ENCODE data around the gene PXDN.

Gene PXDN

DNA sequence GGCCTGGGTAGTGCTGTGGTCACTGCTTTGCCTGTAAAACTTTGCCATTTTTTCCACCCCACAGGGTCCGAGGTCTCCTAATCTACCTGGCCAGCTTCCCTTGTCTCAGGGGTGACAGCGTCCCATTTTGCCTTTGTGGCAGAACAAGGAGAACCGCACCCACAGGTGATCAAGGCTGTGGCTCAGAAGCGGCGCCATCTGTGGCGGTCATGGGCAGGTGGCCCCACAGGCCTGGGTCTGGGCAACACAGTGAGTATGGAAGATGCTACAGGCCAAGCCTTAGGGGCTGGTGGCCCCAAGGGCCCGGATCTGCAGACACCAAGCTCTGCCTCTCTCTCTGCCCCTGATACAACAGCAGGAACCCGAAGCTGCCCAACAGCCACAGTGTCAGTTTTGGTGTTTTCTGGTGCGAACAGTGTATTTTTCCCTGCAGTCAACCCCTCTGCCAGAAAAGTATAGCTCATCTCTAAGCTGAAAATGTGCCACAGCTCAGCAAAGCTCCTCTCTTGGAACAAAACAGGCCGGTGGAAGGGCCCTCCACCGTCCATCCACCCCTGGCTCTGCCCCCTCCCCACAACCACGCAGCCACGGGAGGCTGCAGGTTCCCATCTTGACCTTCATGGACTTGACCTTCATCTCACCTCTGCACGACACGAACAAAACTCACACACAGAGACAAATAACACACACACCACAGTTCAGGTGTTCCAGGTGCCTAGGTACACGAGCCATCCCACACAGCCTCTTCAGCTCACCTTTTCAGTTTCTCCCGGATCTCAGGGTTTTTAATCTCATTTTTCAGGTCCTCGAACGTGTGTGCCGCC is 96.7 kb downstream of the PXDN start:
- no peak for DNase-seq (ENCODE audit: low read depth)

DNA sequence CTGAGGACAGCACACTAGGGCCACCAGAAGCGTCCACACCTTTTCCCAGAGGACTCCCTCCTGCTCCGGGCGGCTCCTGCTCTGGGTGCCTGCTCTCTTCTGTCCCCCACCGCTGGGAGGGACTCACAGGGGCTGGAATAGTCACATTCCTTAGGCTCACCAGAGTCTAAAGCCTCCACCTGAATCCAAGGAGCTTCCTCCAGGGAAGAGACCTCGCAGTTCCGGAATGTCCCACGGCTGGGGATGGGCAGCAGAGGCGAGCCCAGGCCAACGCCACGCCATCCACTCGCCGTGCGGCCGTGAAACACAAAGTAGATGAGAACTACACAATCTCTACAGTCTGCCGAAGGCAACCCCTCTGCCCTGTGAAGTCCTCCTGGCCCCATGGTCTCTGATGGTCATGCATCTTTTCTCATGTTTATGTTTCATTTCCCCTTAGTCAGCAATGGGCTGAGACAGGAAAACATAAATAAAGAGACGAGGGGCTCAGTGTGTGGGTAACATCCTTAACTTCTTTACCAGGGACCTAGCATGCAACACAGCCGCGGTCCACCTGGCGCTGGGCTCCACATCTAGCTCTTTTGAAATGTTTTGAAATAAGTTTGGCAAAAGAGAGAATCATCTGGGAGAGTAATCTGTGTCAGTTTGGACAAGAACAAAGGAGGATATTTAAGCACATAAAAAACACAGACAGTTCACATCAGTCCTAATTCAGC is 98.4 kb downstream of the PXDN start:
- no peak for DNase-seq (ENCODE audit: low read depth)

DNA sequence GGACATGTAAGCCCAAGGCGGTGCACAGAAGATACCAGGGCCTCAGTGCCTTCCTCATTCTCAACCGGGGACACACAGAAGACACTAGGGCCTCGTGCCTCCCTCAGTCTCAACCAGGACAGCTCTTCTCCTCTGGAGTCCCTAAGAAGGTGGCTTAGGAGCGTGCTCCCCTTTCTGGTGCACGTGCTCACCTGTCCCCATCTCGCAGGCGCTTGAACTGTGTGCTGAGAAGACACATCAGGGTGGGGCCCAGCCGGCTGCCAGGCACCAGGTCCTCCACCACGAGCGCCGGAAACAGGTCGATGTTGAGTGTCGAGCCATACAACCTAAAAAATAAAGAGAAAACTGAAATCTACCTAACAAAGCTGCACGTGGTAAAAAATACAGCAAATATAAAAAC is 99.9 kb downstream of the PXDN start:
- no peak for DNase-seq (ENCODE audit: low read depth)

DNA sequence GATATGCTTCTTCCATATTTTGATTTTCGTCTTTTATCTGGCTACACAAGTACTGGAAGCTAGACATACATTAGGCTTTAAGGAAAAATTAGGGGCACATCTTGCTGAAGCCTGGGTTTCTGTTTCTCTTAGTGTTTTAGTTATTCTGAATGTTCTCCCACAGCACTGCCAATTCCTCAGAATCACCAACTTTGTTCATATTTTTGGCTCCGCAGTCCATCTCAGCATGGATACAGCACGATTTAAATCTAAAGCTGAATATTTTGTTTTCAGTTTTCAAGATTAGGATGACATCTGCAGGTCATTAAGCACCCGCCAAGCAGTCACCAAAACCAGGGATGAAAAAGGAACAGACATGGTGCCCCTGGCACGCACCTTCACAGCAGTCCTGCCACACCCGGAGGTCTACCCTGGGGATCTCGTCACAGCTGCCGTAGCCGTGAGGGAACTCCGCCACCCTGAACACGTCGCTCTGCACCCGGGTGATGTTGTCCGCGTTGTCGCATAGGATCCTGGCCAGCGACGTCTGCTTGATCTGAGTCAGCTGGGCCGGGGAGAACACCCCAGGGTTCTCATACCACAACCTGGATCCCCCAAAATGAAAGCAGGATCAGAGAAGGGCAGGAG is 101.2 kb downstream of the PXDN start:
- no peak for DNase-seq (ENCODE audit: low read depth)

DNA sequence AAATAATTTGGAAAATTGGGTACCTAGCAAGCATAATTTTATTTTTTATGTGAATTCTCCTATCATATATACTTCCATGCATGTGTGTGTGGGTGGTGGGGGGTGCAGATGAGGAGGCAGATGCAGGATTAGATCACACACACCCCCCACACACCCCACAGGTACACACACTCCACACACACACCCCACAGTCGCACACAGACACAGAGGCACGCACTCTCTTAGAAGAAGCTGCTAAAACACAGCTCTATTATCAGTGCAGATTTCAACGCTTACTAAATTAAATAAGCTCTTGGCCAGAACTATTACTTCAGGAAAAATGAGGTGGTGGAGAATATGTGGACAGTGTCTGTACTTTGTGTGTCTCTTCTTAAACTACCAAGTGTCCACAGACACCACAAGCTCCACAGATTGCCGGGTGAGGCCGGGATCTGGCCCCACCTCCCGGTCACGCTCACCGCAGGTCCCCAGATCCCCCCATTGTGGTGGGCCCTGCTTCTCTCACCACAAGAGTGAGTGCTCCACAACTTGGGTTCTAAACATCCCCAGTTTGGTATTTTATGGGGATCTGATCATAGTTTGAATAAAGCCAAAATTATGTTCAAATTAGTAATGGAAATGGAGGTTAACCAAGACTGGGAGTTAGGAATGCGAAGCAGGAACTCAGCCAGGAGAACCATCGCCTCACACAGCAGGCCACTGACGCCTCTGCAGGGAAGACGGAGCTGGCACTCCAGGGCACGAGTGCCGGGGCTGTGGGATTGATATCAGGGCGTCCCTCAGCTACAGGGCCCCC is 102.1 kb downstream of the PXDN start:
- no peak for DNase-seq (ENCODE audit: low read depth)

DNA sequence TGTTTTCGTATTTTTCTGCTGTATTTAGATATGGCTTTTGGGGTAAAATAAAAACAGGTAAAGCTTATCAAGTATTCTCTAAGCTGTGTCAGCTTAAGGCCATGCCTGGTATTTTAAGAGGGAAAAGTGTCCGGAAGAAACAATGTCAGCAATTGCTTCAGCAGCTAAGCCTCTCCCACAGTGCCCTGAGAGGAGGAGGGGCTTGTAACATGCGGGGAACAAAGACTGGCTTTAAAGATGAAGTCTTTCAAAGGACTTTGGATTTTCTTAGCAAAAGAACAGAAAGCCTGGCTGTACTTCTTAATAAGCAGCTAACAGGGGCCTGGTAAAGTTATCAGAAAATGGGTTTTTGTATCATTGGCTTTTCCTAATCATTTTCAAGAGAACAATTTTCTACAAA is 102.8 kb downstream of the PXDN start:
- DNase-seq (ENCODE audit: low read depth) = no peak

DNA sequence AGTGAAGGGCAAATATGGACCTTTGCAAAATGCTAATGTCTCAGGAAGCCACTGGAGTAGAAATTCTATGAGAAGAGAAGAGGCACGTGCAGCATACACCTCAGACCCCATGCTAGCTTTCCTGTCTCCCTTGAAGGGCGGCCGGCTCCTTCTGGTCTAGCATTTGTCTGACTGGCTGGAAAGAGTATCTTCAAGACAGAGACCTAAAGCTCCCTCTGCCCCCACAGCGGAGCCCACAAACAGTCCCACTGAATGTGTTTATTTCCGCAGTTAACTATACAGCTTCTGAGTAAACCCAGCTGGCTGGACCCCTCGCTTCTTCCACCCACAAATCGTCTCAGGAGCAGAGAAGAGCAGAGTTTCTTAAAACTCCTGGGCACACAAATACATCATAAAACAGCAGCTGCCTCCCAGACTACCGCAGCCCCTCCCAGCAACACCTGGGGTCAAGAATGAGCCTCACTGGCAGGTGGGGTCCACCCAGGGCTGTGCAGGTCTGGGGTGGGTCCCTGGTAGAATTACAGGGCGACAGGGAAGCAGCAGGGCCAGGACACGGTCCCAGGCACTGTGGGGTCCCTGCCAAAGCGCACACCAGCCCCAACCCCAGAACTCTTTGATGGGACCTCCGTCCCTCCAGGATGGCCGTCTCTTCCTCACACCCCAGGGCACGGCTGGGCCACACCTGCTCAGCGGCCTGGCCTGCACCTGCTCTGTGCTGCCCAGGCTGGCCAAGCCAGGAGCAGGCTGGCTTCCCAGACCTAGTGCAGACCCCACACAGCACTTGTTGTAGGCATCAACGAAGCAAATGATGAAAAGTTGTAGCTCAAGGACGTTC is 103.8 kb downstream of the PXDN start:
- no peak for DNase-seq (ENCODE audit: low read depth)

DNA sequence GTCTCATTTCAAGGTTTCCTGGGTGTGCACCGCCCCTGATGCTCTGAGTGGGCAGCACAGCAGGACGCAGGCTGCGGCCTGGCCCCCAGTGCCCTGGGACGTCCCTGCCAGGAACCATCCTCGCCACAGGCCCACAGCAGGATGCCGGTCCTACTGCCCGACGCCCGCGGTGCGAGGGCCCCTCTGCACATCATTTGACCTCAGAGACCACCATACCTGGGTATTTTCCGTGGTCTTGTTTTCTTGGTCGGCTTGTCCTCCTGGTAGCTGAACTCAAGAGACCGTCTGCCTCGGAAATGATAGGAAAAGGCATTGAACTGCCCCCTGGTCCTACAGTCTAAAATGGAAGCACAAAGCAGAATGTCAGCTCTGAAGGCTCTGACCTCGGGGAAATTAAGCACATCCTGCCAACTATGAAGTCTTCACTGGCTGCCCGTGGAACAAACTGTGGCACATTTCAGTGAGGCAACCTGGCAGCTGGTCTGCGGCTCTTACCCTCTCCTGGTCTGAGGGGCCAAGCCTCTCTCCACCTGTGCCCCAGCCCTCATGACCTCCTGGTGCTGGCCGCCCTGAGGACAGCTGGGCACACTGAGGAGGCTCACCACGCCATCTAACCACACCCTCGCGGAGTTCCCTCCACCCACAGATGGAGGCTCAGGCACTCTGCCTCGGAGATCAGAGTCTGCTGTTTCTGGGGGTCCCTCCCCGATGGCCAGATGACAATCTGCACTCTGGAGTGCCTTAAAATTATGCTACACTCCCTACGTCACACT is 105.0 kb downstream of the PXDN start:
- DNase-seq (ENCODE audit: low read depth) = no peak

DNA sequence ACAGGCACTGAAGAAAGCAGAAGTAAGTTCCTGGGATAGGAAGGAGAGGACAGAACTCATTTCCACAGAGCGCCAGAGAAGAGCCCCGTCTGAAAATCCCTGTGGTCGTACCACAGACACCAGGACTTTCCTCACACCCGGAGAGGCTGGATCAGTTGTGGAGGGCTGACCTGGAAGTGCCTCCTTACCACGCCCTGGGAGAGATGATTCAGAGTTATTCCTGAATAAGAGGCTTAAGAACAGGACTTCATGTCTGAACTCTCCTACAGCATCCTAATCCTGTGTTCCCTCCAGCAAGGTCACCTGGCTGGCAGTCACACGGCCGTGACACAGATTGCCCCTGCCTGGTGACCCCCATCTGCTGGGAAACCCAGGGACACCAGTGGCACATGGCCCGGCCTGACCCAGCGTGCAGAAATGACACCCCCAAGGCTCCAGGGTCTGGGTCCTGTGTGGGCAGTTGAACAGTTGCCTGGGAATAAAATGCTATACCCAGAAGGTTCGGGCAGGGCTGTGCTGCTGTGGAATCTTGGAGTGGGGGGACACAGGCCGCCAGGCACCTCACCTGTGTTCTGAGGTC is 105.9 kb downstream of the PXDN start:
- DNase-seq (ENCODE audit: low read depth) = no peak

DNA sequence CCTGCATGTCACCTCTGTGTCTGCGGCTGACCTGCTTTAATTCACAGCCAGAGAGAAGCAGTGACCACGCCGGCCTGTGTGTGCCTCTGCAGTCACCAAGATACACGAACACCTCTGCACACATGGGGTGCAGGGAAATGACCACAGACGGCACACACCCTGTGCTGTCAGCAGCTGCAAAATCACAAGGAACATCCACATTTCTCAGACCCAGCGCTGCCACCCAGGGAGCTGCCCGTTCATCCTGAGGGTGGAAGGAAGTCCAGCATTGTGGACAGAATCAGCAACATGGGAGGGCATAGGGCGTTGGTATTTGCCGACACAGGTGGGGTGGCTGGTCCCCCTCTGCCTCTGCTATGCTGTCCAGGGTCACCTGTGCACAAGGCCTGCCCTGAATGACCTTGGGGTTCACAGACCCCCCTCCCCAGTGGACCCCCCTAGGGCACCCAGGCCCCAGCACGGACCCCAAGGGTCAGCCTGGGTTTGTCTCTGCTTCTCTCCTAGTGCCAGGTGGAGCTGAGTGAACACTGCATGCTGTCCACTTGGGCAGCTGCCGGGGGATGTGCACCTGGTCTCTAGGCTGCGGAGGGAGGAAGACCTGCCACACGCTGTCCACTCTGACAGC is 107.4 kb downstream of the PXDN start:
- DNase-seq (ENCODE audit: low read depth) = no peak

DNA sequence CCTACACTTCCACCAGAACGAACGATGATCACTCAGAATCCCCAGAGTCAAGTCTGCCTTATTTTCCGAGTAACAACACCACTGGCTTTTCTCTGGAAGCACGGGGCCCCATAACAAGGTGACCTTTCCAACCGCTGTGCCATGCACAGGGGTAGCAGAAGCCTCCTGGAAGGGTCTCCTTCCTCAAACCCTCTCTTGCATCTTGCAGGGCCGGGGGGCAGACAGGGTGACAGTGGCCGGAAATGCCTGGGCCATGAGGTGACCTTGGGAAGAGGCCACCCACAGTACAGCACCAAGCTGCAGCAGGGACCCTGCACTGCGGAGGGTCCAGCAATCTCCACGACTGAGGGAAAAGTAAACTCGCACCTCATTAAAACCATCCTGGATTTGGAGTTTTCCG is 108.5 kb downstream of the PXDN start:
- DNase-seq (ENCODE audit: low read depth) = no peak

DNA sequence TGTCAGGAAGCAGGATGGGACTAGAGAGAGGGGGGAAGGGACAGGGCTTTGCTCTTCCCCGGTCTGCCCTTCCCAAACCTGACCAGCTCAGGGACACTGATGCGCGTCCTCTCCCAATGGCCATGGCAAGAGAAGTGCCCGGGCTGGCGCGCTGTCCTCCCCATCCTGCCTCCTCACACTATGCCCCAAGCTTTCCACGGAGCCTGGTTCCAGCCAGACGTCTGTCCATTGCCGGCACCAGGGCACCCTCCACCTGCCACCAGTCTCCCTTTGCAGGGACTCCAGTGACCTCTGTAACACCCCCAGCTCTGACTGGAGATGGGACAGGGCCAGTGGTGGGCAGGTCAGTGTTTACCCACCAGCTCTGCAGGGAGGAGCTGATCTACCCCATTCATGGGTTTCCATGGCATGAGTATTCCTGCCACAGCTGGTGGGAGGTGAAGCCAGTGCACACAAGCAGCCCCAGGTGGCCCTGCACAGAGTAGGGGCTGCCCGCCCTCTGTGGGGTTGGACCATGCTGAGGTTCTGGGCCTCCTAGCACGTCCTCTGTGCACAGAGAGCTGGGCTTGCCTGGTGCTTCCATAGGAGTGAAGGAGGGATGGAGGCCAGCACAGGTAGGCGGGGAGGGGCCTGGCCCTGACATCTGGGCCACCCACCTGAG is 109.5 kb downstream of the PXDN start:
- no peak for DNase-seq (ENCODE audit: low read depth)

DNA sequence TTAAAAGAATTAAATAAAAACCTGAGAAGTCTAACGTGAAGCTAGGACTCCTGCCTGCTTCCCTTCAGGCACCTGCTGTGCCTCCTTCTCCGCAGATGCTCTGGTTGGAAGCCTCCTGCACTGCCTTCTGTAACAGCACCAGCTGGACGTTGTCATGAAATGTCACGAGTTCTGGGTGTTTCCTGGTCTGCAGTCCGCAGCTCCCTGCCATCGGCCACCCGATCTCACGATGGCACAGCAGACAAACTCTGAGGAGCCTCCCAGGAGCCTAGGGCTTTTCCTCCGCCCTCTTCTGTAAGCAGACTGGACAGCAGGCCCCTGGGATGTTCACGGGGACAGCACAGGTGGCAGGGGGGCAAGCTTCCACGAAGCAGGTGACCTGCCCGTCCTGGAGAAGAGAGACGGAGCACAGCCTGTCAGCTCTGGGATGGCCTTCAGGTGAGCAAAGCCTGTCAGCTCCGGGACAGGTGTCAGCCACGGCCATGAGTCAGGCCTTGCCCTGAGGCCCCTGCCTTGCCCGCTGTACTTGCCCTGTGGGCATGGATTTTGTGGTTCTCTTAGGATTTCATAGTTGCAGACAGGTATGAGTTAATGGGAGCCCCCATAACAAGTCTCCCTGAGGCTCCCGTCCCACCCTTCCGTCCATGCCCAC is 110.3 kb downstream of the PXDN start:
- DNase-seq (ENCODE audit: low read depth) = no peak

DNA sequence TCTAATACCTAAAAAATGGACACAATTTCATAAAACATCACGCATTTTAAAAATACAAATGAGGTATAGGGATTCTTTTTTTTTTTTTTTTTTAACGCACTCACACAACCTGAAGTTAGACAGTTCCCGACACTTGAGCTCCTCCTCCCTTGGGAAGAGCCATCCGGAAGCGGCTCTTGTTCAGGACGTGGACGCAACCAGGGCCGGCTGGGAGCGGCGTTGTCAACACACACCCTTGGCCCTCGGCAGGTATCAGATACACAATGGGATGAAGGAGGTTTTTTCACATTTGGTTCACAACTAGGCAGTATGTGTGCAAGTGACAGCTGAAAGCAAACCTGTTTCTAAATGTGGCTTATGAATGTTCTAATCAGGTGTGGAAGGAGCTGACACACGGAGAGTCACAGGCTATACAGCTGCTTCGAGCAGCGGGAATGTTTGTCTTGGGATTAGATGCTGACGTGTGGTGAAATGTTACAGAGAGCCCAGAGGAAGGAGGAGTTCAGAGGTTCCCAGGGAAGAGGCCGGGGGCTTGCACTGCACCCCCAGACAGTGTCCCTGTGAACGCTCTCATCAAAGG is 111.1 kb downstream of the PXDN start:
- no peak for DNase-seq (ENCODE audit: low read depth)

DNA sequence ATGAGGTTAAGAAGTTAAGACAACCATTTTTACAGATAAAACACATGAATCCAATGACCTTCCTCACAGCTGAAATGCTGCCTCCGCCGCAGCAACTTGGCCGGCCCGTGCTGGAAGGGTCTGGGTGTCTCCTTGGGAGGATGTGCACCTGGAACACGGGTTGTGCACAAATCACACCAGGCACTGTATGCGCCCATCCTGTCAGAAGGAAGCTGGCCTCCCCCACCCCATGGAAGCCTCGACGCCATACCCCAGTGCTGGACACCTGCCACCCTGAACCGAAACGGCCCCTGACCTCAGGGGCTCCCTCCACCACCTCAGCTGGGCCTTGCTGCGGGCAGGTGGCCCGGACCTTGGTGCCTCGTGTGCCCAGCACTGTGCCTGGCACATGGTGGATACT is 111.8 kb downstream of the PXDN start:
- no peak for DNase-seq (ENCODE audit: low read depth)

DNA sequence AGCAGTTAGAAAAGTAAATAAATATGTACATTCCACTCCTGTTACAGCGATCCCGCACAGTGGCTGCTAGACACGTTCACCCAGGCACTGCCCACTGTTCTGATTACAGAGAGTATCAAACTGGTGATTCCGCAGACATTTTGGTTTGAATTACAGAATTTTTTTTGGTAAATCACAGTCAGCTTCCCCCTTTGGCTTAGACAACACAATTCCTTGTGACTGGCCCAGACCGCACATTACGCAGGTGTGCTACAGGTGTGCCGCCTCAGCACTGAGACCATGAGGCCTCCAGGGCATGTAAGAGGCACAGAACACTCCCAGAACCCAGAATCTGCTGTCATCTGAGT is 112.3 kb downstream of the PXDN start:
- no peak for DNase-seq (ENCODE audit: low read depth)

DNA sequence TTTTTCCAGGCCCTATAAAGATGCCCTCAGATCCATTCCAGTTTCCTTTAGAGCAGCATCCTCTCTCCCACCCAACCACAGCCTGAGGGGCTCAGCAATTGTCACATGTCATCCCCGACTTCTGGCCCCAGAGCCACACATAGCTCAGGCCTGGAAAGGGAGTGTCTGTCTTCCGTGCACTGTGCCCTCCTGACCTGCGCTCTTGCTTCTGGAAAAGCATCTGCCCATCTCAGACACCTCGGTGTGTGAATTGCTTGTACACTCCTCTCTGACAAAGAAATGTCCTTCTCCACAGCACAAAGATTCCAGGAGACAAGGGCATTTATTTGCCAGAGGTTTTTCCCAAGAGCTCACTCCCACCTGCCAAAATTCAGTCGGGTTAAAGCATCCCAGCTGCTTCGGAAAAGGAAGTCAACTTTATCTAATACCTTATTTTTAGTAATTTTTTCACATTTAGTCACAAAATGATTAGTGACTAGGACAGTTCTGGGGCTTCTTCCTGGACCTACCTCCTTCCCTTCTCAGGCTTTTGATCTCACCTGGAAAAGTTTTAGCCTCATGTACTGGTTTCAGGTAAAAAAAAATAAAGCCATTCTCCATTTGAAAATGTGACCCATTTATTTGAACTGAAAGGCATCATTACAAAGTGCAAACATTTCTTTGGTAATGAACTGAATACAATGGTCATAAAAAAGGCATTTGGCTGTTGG is 112.9 kb downstream of the PXDN start:
- DNase-seq (ENCODE audit: low read depth) = no peak

DNA sequence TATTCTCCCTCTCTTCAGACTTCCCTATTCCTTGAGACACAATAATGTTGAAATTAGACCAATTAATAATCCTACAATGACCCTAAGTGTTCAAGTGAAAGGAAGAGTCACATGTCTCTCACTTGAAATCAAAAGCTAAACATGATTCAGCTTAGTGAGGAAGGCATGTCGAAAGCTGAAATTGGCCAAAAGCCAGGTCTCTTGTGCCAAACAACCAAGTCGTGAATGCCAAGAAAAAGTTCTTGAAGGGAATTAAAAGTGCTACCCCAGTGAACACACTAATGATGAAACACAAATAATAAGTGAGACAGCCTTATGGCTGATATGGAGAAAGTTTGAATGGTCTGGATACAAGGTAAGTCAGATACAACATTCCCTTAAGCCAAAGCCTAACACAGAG is 115.4 kb downstream of the PXDN start:
- no peak for DNase-seq (ENCODE audit: low read depth)

All from stimulated activated CD8-positive, alpha-beta memory T cell treated with anti-CD3 and anti-CD28 coated beads, Interleukin-12 subunit alpha, Interleukin-12 subunit beta, amount 100 ng/mL, for 1 hour (primary cell).